HG03060 (cell line): ENCODE measurements around the gene SP6.

Experiments used
- ATAC-seq: cut with Tn5 transposase; IDR thresholded peaks from one replicate; pipeline ENCODE4 v1.9.1; 2021; ENCODE audit warnings: low read depth, moderate number of reproducible peaks; ENCODE audit not compliant: unreplicated experiment

Gene SP6

GRCh38 chr17:47879776-47880454 lies 29.0 kb upstream of the SP6 start:
- no peak for ATAC-seq

GRCh38 chr17:47879028-47879585 lies 28.1 kb upstream of the SP6 start:
- no peak for ATAC-seq

- no peak for ATAC-seq
These were observed 27.5 kb upstream of the SP6 start for GRCh38 chr17:47878203-47879027.

GRCh38 chr17:47877368-47878034 lies 26.5 kb upstream of the SP6 start:
- no peak for ATAC-seq

GRCh38 chr17:47875011-47875985 lies 24.3 kb upstream of the SP6 start:
- ATAC-seq, result no peak

GRCh38 chr17:47873200-47874090 lies 22.5 kb upstream of the SP6 start:
- ATAC-seq, result no peak

- no peak for ATAC-seq
These were observed 21.7 kb upstream of the SP6 start for GRCh38 chr17:47872651-47873161.

GRCh38 chr17:47872019-47872650 lies 21.2 kb upstream of the SP6 start:
- ATAC-seq, result no peak

- no peak for ATAC-seq
These were observed 20.1 kb upstream of the SP6 start for GRCh38 chr17:47871048-47871447.

GRCh38 chr17:47870056-47870455 lies 19.1 kb upstream of the SP6 start:
- ATAC-seq, result no peak

GRCh38 chr17:47869114-47869513 lies 18.2 kb upstream of the SP6 start:
- no peak for ATAC-seq

- ATAC-seq, result no peak
These were observed 17.0 kb upstream of the SP6 start for GRCh38 chr17:47867813-47868533.

- no peak for ATAC-seq
These were observed 16.0 kb upstream of the SP6 start for GRCh38 chr17:47866941-47867340.

GRCh38 chr17:47864791-47865216 lies 13.8 kb upstream of the SP6 start:
- no peak for ATAC-seq

GRCh38 chr17:47862621-47863440 lies 11.9 kb upstream of the SP6 start:
- ATAC-seq, result no peak

GRCh38 chr17:47860386-47860785 lies 9.4 kb upstream of the SP6 start:
- no peak for ATAC-seq
